NCI-H82 treated with DMSO at 0.1 percent for 48 hours (cell line): ENCODE results near the gene DELE1.

Experiments
- DNase-seq: peaks from one replicate; lab custom pipeline; 2025; ENCODE audit not compliant: unreplicated experiment; lab: John Stamatoyannopoulos, UW

DELE1 gene

DNA sequence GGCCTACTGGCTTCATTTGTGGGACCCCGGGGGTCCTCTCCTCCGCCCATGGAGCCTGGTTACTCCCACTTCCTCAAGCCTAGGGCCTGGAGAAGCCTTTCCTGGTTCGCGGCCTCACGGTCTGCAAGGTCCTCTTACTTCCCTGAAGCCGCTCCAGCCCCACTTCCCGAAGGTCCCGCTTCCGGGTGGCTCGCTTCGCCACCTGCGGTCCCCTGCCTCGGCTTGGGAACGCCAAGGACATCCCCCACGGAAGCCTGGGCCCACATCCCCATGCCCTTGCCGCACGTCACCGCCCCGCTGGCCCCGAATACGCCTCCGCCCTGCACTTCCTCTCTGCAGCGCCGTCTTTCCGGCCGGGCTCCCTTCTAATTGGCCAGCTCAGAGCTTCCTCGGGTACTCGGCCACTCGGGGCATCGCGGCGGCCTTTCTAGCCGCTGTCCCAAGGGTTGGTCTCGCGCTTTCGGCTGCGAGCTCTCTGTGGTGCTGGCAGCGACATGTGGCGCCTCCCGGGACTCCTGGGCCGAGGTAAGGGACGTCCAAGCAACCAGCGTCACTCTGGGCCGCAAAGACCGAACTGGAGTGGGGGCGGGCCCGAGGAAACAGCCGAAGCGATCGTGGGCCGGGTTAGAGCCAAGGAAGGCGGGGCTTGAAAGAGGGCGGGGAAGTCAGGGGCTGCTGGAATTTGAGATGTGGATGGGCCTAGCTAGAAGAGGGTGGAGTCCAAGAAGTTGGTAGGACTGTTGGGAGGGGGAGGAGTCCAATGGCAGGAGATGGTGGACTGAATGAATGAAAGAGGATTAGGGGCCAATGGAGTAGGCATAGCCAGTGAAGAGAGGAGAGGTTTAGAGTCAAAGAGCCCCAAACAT, at the start of gene DELE1:
Gene DELE1 (plus strand): TSS at position 424 of the 866 bp plus-strand sequence. CDS start 71 bp downstream, at position 495.
- DNase-seq = peak; percentile 93

DNA sequence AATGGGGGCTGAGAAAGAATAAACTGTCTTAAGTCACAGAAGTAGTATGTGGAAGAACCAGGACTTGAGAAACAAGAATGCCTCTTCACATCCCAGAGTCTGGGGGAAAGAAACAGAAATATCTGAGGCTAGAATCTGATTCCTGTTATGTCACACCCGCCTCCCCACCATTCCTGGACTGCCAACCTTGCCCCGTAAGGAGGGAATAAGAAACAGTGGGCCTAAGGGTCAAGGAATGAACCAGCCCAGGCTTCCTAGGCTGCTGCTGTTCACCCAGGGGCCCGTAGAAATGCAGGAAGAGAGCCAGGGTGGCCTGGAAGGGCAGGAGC, 49.8 kb upstream of the DELE1 start:
- no peak for DNase-seq

GRCh38 chr5:141874262-141874964, 49.3 kb upstream of the DELE1 start:
- no peak for DNase-seq

- DNase-seq = no peak
These were observed 48.5 kb upstream of the DELE1 start for GRCh38 chr5:141875022-141875740.

- DNase-seq = no peak
These were observed 47.7 kb upstream of the DELE1 start for GRCh38 chr5:141875795-141876627.

GRCh38 chr5:141876628-141877355, 46.9 kb upstream of the DELE1 start:
- no peak for DNase-seq

DNA sequence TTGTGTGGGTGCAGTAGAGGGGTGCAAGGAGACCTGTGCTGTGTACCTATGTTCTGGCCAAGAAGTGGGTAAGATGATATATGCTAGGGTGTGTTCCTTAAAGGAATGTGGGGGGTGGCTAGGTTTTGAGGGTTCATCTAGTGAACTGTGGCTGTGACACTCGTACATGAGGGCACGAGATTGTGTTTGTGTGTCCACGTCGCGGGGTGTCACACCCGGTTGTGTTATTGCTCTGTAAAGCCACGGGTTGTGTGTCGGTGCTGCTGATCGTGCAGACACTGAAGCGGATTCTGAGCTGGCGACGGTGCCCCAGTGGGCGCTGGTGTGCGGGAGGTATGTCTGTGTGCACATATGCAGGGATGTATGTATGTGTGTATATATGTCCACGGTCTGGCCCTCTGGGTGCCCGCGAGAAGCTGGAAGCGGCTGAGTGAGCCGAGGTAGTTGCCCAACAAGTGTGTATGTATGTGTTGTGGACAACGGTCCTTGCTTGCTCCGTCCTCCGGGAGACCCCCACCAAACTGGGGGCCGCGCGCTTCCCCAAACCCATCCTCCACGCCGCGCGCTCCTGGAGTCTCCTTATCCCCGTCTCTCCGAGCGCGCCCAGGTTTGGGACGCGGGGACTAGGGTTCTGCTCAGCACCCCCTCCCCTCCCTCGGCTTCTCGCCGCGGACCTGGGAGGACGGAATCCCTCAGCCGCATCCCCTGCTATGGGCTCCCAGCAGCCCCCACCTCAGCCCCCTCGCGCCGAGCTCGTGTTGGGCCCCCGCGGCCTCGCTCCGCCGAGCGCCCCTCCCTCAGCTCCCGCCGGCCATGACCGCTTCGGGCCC, 46.1 kb upstream of the DELE1 start:
- DNase-seq = no peak

- no peak for DNase-seq
These were observed 45.4 kb upstream of the DELE1 start, which contains the start of gene PCDH1 for GRCh38 chr5:141878186-141878710. Gene PCDH1, minus strand, starts transcription at chr5:141878410. Its CDS starts 148 bp downstream, at chr5:141878262.

- peak; percentile 38 for DNase-seq
These were observed 44.8 kb upstream of the DELE1 start for GRCh38 chr5:141878711-141879425.

DNA sequence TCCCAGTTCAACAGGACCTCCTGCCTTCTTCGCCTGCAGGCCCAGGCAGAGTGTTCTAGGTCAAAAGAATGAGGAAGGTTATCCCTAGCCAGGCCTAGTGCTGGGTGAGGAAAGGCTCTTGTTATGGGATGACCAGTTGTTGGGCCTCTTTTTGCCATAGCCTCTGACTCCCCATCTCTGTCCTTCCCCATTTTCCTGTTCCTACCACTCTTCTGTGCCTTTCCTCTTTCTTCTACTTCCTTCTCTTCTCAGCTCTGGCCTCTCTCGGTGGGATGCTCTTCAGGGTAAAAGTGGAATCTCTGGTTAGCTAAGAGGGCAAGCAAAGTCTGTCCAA, 44.3 kb upstream of the DELE1 start:
- no peak for DNase-seq

- no peak for DNase-seq
These were observed 43.5 kb upstream of the DELE1 start for GRCh38 chr5:141879941-141880738.

GRCh38 chr5:141880961-141881801, 42.5 kb upstream of the DELE1 start:
- no peak for DNase-seq

DNA sequence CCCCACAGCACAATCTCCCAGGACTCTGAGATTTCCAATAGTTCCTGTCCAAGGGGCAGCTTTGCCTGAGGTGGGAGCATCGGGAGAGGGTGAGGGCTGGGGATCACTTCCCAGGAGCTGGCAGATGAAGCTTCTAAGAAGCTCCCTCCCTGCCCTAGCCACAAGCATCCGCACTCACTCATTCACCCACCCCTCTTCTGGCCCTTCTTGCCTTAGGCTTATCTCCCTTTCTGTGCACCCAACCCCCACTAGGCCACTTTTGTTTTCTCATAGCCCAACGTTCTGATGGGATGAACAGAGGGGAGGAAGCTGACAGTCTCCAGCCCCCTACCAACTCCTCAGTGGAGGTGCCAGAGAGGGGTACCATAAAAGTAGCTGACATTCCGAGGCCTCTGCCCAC, 41.8 kb upstream of the DELE1 start:
- no peak for DNase-seq

GRCh38 chr5:141882594-141883183, 41.0 kb upstream of the DELE1 start:
- DNase-seq = no peak

DNA sequence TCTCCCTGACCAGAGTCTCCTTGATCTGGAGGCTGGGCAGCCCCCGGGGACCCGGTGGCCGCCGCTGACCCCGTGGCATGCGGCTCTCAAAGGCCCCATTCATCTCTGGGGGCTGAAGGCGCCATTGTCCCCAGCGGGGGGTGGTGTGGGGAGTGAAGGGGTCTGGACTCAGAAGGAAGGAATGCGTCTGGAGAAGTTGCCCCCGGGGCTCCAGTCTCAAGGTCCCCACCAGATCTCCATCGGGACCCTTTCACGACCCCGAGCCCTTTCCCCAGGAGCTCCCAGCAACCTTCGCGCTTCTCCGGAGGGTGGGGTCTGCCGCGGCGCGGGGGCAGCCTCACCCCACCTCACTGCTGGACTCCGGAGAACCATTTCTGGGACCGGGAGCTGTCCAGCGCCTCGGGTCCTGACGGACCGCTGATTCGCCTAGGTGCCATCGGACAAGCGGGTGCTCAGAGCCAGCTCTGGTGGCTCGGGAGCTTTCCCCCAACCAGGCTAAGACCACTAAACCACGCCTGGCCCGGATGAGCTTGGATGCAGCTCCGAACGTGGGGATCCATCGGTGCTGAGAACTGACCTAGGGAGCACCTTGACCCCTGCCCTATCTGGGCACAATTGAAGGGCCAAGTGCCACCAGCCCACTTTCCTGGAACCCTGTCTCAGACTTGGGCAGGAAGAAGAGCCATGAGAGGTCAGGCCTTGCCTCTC, 40.3 kb upstream of the DELE1 start:
- DNase-seq = no peak

DNA sequence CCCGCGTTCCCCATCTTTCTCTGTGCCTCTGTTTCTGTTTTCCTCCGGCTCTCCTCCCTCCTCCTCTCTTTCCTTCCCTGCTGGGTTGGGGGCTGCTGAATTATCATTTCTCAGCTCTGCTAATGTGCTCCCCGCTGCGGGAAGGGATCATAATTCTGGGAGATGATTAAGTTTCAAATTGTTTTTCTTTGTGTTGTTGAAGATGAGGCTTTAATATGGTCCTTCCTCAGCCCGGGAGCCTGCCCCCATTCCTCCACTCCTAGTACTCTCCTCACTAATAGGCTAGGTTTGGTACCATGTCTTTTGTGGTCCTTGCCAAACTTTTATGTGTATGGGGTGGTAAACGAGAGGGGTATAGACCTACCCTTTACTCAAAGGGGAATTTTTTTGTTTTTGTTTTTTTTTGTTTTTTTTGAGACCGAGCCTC, 39.8 kb upstream of the DELE1 start:
- DNase-seq = no peak
